ENCODE results near the gene GNAT3.

GRCh38 chr7:80467069-80467468, 44.8 kb downstream of the GNAT3 start:
- TF ChIP-seq, protein P1, sequence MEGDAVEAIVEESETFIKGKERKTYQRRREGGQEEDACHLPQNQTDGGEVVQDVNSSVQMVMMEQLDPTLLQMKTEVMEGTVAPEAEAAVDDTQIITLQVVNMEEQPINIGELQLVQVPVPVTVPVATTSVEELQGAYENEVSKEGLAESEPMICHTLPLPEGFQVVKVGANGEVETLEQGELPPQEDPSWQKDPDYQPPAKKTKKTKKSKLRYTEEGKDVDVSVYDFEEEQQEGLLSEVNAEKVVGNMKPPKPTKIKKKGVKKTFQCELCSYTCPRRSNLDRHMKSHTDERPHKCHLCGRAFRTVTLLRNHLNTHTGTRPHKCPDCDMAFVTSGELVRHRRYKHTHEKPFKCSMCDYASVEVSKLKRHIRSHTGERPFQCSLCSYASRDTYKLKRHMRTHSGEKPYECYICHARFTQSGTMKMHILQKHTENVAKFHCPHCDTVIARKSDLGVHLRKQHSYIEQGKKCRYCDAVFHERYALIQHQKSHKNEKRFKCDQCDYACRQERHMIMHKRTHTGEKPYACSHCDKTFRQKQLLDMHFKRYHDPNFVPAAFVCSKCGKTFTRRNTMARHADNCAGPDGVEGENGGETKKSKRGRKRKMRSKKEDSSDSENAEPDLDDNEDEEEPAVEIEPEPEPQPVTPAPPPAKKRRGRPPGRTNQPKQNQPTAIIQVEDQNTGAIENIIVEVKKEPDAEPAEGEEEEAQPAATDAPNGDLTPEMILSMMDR (IDR thresholded peaks at IDR 0.05), result no peak
- TF ChIP-seq POLR2A (IDR thresholded peaks at IDR 0.05), result no peak

Data from uterus (tissue), 2 donors.